CD4-positive, alpha-beta T cell treated with Interleukin-12 subunit alpha and Interleukin-12 subunit beta, for 1 hour (primary cell): ENCODE data around the gene YTHDF2.
"Not testable (repeated sequence)": the region's sequence is repeated elsewhere in the genome, so short reads cannot be mapped to it uniquely, and the experiment has no call there.

Source experiments
- DNase-seq: peaks from one replicate; pipeline ENCODE4 v3.0.0-alpha.2; 2020

The YTHDF2 gene

GRCh38 chr1:28761189-28761588, 24.4 kb downstream of the YTHDF2 start:
- no peak for DNase-seq

GRCh38 chr1:28766532-28767183, 29.9 kb downstream of the YTHDF2 start:
- no peak for DNase-seq

GRCh38 chr1:28770601-28771165, 33.9 kb downstream of the YTHDF2 start:
- DNase-seq: no peak

GRCh38 chr1:28771921-28772320, 35.2 kb downstream of the YTHDF2 start:
- DNase-seq: not testable (repeated sequence)

GRCh38 chr1:28773105-28773504, 36.4 kb downstream of the YTHDF2 start:
- no peak for DNase-seq

- peak; percentile 79 for DNase-seq
Observed at GRCh38 chr1:28775121-28775942, 38.6 kb downstream of the YTHDF2 start.

GRCh38 chr1:28776341-28776740, 39.6 kb downstream of the YTHDF2 start:
- no peak for DNase-seq

- no peak for DNase-seq
Observed at GRCh38 chr1:28778021-28778420, 41.3 kb downstream of the YTHDF2 start.

- no peak for DNase-seq
Observed at GRCh38 chr1:28779751-28780408, 43.1 kb downstream of the YTHDF2 start.

- DNase-seq: no peak
Observed at GRCh38 chr1:28781305-28781704, 44.6 kb downstream of the YTHDF2 start.

GRCh38 chr1:28782011-28782410, 45.3 kb downstream of the YTHDF2 start:
- DNase-seq: no peak

GRCh38 chr1:28783363-28783762, 46.6 kb downstream of the YTHDF2 start:
- no peak for DNase-seq

- no peak for DNase-seq
Observed at GRCh38 chr1:28789412-28789811, 52.7 kb downstream of the YTHDF2 start.

- DNase-seq: no peak
Observed at GRCh38 chr1:28789816-28790215, 53.1 kb downstream of the YTHDF2 start.

GRCh38 chr1:28790377-28791035, 53.8 kb downstream of the YTHDF2 start:
- DNase-seq: no peak

GRCh38 chr1:28791929-28792328, 55.2 kb downstream of the YTHDF2 start:
- not testable (repeated sequence) for DNase-seq

- no peak for DNase-seq
Observed at GRCh38 chr1:28792644-28793121, 55.9 kb downstream of the YTHDF2 start.

GRCh38 chr1:28794582-28794981, 57.8 kb downstream of the YTHDF2 start:
- not testable (repeated sequence) for DNase-seq

GRCh38 chr1:28796352-28797211, 59.8 kb downstream of the YTHDF2 start:
- DNase-seq: no peak

- no peak for DNase-seq
Observed at GRCh38 chr1:28800324-28800723, 63.6 kb downstream of the YTHDF2 start.

GRCh38 chr1:28801461-28801860, 64.7 kb downstream of the YTHDF2 start:
- no peak for DNase-seq

GRCh38 chr1:28803051-28803450, 66.3 kb downstream of the YTHDF2 start:
- no peak for DNase-seq
